Measurements from ENCODE around the gene C17orf58. TPM values are rescaled to one million over a fixed set of nuclear protein-coding genes. Genes with fewer than 3 reads are reported as not detected.

The C17orf58 gene
- total and polyA plus RNA-seq, 9 donors = 4.2 to 16.2 (median 6.7) TPM

DNA sequence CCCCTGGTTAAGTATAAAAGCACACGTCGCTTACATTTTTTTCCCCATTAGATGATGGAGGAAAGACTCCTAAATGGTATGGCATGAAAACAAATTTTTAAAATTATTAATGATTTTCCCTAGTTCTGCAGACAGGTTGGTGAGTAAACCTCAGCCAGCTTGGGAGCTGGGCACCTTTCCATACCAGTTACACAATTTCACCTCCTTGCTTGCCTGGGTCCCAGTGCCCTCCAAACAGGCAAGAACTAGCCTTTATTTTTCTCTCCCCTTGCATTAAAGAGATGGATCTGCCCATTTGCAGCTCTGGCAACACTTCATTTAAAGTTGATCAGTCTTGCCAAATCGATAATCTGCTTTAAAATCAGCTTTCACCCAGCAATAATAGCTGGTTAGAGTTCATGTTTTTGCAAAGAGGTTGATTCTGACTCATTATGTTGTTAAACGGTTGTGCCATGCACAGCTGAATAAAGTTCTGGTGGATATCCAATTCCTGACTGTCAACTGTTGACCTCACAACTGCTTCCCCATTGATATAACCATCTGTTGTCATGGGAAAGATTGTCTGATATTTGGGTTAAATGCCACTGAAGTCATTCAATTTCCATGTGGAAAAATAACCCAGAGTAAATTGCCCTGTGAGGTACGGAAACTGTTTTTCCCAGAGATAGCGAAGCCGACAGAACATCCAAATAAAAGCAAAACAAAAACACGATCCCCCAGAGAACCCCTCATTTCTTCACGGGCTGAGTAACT, 1.3 kb downstream of the C17orf58 start:
- intact Hi-C loops (cut with DNase I) = no loop called here
- H3K27ac ChIP-seq = no peak overlapping the region
- H3K27me3 ChIP-seq = no peaks in the 10 kb centered on the region
- H3K36me3 ChIP-seq = no peaks in the 10 kb centered on the region
- peaks cover 8% of the 10 kb centered on the region for H3K4me1 ChIP-seq (ENCODE audit: insufficient read depth)
- no peaks in the 10 kb centered on the region for H3K9me3 ChIP-seq
- DNase-seq = peak in 1 of 5 donors; percentile 31
- WGBS, 3 donors = 18 to 23% (median 19%) methylated on average over 9 of the region's 9 CpGs
- TF ChIP-seq POLR2A (IDR thresholded peaks at IDR 0.05) = no peak
- TF ChIP-seq EP300 (IDR thresholded peaks at IDR 0.05) = no peak
- TF ChIP-seq, protein P1, sequence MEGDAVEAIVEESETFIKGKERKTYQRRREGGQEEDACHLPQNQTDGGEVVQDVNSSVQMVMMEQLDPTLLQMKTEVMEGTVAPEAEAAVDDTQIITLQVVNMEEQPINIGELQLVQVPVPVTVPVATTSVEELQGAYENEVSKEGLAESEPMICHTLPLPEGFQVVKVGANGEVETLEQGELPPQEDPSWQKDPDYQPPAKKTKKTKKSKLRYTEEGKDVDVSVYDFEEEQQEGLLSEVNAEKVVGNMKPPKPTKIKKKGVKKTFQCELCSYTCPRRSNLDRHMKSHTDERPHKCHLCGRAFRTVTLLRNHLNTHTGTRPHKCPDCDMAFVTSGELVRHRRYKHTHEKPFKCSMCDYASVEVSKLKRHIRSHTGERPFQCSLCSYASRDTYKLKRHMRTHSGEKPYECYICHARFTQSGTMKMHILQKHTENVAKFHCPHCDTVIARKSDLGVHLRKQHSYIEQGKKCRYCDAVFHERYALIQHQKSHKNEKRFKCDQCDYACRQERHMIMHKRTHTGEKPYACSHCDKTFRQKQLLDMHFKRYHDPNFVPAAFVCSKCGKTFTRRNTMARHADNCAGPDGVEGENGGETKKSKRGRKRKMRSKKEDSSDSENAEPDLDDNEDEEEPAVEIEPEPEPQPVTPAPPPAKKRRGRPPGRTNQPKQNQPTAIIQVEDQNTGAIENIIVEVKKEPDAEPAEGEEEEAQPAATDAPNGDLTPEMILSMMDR (IDR thresholded peaks at IDR 0.05) = no peak
- peak overlapping the region; percentile 43 for H3K4me3 ChIP-seq

- H3K4me3 ChIP-seq = peak overlapping the region; percentile 79
- H3K9me3 ChIP-seq = no peaks in the 10 kb centered on the region
- no peak for DNase-seq
- intact Hi-C loops (cut with DNase I) = no loop called here
- TF ChIP-seq, protein P1 (IDR thresholded peaks at IDR 0.05) = no peak
- TF ChIP-seq POLR2A (IDR thresholded peaks at IDR 0.05) = no peak
- TF ChIP-seq EP300 (IDR thresholded peaks at IDR 0.05) = no peak
- H3K36me3 ChIP-seq = no peaks in the 10 kb centered on the region
- WGBS, 3 donors = 2 to 6% (median 5%) methylated on average over 21 of the region's 21 CpGs
- H3K27me3 ChIP-seq = no peaks in the 10 kb centered on the region
- H3K4me1 ChIP-seq (ENCODE audit: insufficient read depth) = peaks cover 8% of the 10 kb centered on the region
- peak overlapping the region; percentile 92 for H3K27ac ChIP-seq
These were observed 2.3 kb downstream of the C17orf58 start for GRCh38 chr17:67993998-67994361.

DNA sequence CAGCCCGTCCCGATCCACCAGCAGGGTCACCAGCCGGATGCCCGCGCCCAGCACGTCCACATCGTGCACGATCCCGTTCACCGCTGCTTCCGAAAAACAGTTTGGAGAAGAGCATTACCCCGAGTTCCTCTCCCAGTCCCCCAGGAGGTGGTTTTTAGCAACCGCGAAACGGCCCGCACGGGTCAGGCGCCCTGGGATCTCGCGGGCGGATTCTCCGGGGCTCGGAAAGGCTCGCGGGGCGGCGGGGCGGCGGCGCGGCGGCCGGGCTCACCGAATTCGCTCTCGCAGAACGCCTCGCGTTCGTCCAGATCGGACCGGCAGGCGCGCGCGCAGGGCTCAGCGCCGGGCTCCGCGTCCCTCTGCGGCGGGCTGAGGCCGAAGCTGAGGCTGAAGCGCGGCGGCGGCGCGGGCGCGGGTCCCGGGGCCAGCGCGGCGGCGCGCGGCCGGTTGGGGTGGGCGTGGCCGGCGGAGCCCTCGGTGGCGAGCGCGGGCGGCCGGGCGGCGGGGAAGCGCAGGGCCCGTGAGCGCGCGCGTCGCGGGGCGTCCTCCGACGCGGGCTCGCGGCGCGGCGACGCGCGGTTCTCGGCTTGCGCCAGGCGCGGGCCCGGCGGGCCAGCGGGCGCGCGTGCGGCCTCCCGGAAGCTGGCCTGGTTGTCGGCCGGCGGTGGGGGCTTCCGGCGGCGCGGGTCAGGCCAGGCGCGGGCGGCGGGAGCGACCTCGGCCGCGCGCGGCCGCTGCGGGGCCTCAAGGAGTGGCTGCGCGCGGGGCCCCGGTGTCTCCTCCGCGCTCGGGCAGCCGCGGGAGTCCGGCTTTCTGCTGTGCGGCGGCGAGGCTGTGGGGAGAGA, 2.9 kb downstream of the C17orf58 start:
- peak; percentile 80 to 91 (median 86) for DNase-seq
- Histone ChIP-seq H3K4me3 (peak overlapping the region; percentile 79), H3K27me3 (no peaks in the 10 kb centered on the region), H3K9me3 (no peaks in the 10 kb centered on the region), H3K36me3 (no peaks in the 10 kb centered on the region), H3K27ac (peak overlapping the region; percentile 92 to 97), H3K4me1 (ENCODE audit: insufficient read depth) (peaks cover 8% of the 10 kb centered on the region)
- TF ChIP-seq, protein P1 (IDR thresholded peaks at IDR 0.05) = peak in 1 of 3 donors; percentile 16
- TF ChIP-seq EP300 (IDR thresholded peaks at IDR 0.05) (no peak), POLR2A (IDR thresholded peaks at IDR 0.05) (peak; percentile 52)
- WGBS, 3 donors = 0 to 1% (median 1%) methylated on average over 34 to 144 of the region's 144 CpGs
- intact Hi-C loops (cut with DNase I) = no loop called here

DNA sequence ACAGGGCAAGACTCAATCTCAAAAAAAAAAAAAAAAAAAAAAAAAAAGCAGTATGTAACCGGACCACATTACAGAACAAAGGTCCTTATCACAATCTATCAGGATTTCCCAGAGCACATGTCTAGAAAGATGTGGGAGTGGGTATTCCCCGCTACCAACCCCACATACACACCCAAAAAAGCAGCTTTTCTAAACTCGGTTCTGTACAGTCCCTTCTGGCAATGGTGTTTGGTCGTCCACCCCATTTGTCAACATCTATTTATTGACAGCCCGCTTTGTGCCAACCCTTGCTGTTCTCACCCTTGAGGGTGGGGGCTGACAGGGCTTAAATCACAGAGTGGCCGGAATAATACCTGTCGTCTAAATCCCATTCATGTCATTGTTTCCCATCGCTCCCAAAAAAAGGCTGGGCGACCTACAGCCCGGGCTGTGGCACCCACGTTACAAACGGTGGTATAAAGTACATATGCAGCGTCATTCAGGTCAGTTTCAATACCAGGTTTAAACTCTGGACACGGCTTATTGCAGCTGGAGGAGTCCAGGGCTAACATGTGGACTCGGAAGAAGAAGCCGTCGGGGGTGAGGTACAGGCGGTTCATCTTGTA, 3.6 kb downstream of the C17orf58 start:
- H3K9me3 ChIP-seq = no peaks in the 10 kb centered on the region
- intact Hi-C loops (cut with DNase I) = no loop called here
- TF ChIP-seq POLR2A (IDR thresholded peaks at IDR 0.05) (no peak), EP300 (IDR thresholded peaks at IDR 0.05) (no peak)
- TF ChIP-seq, protein P1 (IDR thresholded peaks at IDR 0.05) = no peak
- no peak for DNase-seq
- no peaks in the 10 kb centered on the region for H3K27me3 ChIP-seq
- WGBS, 3 donors = 10 to 12% (median 12%) methylated on average over 18 of the region's 18 CpGs
- H3K27ac ChIP-seq = peak overlapping the region; percentile 80 to 97
- peak overlapping the region; percentile 65 for H3K4me3 ChIP-seq
- peaks cover 8% of the 10 kb centered on the region for H3K4me1 ChIP-seq (ENCODE audit: insufficient read depth)
- H3K36me3 ChIP-seq = no peaks in the 10 kb centered on the region
